Esophagus muscularis mucosa (tissue), 4 donors: ENCODE data around the gene CD274. TPM values are rescaled to one million over a fixed set of nuclear protein-coding genes. Genes with fewer than 3 reads are reported as not detected.

Source experiments
- DNase-seq: peaks from one replicate; pipeline ENCODE4 v3.0.0-alpha.2; 2017; ENCODE audit errors: extremely low spot score
- H3K27ac ChIP-seq, 4 donors: fragments of 200-600 bp; sonication (generic); replicated peaks in 1 of 4; 1 replicate in 3 of 4; 2 replicates in 1 of 4; pipeline ENCODE4 v1.5.1; 2016 to 2019; ENCODE audit warnings: mild to moderate bottlenecking in 1 of 4
- H3K27me3 ChIP-seq, 4 donors: fragments of 200-600 bp; sonication (generic); one replicate each; pipeline versions ENCODE4 v1.5.1 to v1.6.0; 2016 to 2019
- H3K36me3 ChIP-seq, 4 donors: fragments of 200-600 bp; sonication (generic); one replicate each; pipeline ENCODE4 v1.5.1; 2016 to 2019
- H3K4me1 ChIP-seq, 4 donors: fragments of 200-600 bp; sonication (generic); one replicate each; pipeline ENCODE4 v1.5.1; 2016 to 2019
- H3K4me3 ChIP-seq, 4 donors: fragments of 200-600 bp; sonication (generic); 1 replicate in 2 of 4; 2 replicates in 2 of 4; pipeline ENCODE4 v1.5.1; 2016 to 2019; ENCODE audit warnings: mild to moderate bottlenecking in 4 of 4, moderate library complexity in 1 of 4
- H3K9me3 ChIP-seq, 4 donors: fragments of 200-600 bp; sonication (generic); 1 replicate in 3 of 4; 2 replicates in 1 of 4; pipeline ENCODE4 v1.5.1; 2016 to 2019
- EP300 ChIP-seq: sonication (generic); formaldehyde crosslinking; IDR thresholded peaks from one replicate; pipeline ENCODE4 v1.6.1; 2017; ENCODE audit warnings: antibody characterized with exemption
- POLR2A ChIP-seq: fragments of 450-650 bp; IDR thresholded peaks from one replicate; pipeline ENCODE4 v1.6.1; 2017; ENCODE audit warnings: antibody characterized with exemption, moderate library complexity, mild to moderate bottlenecking, low read depth
- POLR2AphosphoS5 ChIP-seq, 2 donors: sonication (generic); formaldehyde crosslinking; IDR thresholded peaks; one replicate each; pipeline ENCODE4 v1.6.1; 2017; ENCODE audit warnings: antibody characterized with exemption in 2 of 2
- WGBS: methylation state at CpG from one replicate; pipeline ENCODE4 v1.1.5; 2018; 5-methylcytosine and 5-hydroxymethylcytosine counted together
- intact Hi-C: fragments of 100-400 bp; cut with DNase I; formaldehyde crosslinking; loops from one replicate; pipeline ENCODE4 v1.15.1; 2023
- total RNA-seq, 4 donors: library from RNA; depleted of rRNA; stranded (reverse); fragments of >200 nt; gene quantifications; one replicate each; pipeline versions ENCODE4 v1.1.0 to v1.2.1, GENCODE V29; 2016
- TF ChIP-seq, protein P1 (sequence below), 3 experiments: fragments of 200-600 bp in 2 of 3; fragments of 450-650 bp in 1 of 3; sonication (generic) in 2 of 3; IDR thresholded peaks; one replicate each; pipeline ENCODE4 v1.5.1; 2017 to 2019; ENCODE audit warnings: antibody characterized with exemption in 3 of 3, mild to moderate bottlenecking in 2 of 3, moderate library complexity in 1 of 3

Gene CD274
- total RNA-seq, 4 donors from 2014 or later: 0.65 to 4.5 (median 2.6) TPM

DNA sequence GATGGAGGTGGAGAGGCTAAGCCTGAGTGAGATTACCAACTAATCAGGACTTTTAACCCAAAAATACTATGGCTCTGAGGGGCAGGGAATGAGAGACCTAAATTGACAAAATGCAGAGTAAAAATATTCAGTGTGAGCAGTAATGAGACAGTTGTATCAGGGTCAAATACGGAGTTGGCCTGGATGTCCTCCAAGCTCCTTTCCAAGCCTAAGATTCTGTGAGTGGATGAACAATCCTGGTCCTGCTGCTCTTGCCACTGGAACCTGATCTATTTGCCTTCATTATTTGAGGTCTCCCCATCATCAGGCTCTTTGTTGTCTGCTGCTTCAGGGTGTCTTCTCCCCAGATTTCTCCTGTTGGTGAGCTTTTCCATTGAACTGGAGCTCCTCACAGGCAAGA is 61.1 kb downstream of the CD274 start:
- peak overlapping the region; percentile 10 to 34 (median 28) for H3K4me3 ChIP-seq
- H3K9me3 ChIP-seq: no peaks in the 10 kb centered on the region
- WGBS: 75% methylated on average over 1 of the region's 1 CpG
- peaks cover 8 to 24% (median 12%) of the 10 kb centered on the region in 4 donors for H3K4me1 ChIP-seq
- intact Hi-C loops: no loop called here
- no peak overlapping the region for H3K27ac ChIP-seq
- no peaks in the 10 kb centered on the region for H3K36me3 ChIP-seq
- DNase-seq: no peak
- H3K27me3 ChIP-seq: no peaks in the 10 kb centered on the region
- TF ChIP-seq POLR2A (no peak), POLR2AphosphoS5 (IDR thresholded peaks at IDR 0.05) (no peak), EP300 (no peak)
- TF ChIP-seq, protein P1, sequence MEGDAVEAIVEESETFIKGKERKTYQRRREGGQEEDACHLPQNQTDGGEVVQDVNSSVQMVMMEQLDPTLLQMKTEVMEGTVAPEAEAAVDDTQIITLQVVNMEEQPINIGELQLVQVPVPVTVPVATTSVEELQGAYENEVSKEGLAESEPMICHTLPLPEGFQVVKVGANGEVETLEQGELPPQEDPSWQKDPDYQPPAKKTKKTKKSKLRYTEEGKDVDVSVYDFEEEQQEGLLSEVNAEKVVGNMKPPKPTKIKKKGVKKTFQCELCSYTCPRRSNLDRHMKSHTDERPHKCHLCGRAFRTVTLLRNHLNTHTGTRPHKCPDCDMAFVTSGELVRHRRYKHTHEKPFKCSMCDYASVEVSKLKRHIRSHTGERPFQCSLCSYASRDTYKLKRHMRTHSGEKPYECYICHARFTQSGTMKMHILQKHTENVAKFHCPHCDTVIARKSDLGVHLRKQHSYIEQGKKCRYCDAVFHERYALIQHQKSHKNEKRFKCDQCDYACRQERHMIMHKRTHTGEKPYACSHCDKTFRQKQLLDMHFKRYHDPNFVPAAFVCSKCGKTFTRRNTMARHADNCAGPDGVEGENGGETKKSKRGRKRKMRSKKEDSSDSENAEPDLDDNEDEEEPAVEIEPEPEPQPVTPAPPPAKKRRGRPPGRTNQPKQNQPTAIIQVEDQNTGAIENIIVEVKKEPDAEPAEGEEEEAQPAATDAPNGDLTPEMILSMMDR (IDR thresholded peaks at IDR 0.05): no peak

DNA sequence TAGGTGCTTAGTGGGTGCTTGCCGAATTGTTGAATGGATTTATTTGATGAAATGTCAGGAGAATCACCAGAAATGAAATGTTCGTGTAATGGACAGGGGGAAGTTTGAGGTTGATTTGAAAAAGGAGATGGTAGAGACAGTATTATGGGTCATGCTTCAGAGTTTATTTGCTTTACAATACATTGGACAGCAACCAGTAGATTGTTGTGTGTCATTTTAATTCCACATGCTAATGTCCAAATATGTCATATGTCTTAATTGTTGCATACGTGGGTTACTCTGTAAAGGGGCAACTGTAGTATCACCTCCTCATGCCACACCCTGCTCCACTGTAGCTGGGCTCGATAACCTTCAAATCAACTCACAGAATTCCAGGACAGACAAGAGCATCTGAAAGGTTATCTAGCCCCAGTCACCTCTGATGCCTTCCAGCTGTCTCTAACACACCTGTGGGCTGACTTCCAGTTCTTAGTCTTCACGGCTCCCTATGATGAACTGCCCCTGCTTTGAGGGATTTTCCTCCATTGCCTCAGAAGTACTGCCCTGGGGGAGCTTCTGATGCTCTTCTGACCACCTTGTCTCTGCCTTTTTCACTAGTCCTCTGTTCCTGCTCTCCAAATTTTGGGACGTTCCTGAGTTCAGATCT is 61.7 kb downstream of the CD274 start:
- DNase-seq: no peak
- no peaks in the 10 kb centered on the region for H3K9me3 ChIP-seq
- H3K36me3 ChIP-seq: no peaks in the 10 kb centered on the region
- H3K27me3 ChIP-seq: no peaks in the 10 kb centered on the region
- H3K27ac ChIP-seq: no peak overlapping the region
- 72% methylated on average over 6 of the region's 6 CpGs for WGBS
- intact Hi-C loops: no loop called here
- peaks cover 8 to 25% (median 13%) of the 10 kb centered on the region in 4 donors for H3K4me1 ChIP-seq
- H3K4me3 ChIP-seq: peak overlapping the region in 1 of 4 donors; percentile 34
- TF ChIP-seq, protein P1 (IDR thresholded peaks at IDR 0.05): no peak
- no peak for TF ChIP-seq POLR2A
- no peak for TF ChIP-seq POLR2AphosphoS5 (IDR thresholded peaks at IDR 0.05)
- no peak for TF ChIP-seq EP300

DNA sequence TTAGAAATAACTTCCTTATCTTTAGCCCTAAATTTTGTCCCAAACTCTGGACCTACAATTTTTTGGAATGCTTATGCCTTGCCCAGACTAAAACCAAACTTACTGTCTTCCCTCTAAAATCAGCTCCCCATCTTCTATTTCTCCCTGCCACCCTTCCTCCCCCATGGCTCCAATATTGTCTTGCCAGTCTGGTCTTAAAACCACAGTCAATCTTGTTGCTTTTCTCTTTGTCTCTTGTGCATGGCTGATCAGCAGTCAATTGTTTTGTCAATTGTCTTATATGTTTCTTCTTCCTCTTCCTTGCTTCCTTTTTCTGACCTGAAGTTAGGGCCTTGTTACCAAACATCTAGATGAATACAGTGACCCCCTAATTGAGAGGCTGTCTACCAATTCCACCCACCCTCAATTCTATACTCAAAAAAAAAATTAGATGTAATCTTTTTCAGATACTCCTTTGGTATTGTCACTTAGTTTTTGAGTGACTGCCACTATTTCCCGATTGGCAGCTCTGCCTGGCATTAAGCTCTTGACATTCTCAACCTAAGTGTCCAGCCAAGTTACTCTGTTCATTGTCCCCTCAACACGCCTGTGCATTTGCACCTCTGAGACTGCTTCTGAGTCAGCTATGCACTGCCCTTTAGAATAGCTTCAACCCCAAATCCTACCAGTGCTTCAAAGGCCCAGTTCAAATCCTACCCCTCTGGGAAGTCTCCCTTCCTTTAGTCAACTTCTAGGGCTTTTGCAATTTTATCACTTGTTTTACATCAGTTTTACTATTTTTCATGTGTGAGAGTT is 62.5 kb downstream of the CD274 start:
- WGBS: 90% methylated on average over 2 of the region's 2 CpGs

DNA sequence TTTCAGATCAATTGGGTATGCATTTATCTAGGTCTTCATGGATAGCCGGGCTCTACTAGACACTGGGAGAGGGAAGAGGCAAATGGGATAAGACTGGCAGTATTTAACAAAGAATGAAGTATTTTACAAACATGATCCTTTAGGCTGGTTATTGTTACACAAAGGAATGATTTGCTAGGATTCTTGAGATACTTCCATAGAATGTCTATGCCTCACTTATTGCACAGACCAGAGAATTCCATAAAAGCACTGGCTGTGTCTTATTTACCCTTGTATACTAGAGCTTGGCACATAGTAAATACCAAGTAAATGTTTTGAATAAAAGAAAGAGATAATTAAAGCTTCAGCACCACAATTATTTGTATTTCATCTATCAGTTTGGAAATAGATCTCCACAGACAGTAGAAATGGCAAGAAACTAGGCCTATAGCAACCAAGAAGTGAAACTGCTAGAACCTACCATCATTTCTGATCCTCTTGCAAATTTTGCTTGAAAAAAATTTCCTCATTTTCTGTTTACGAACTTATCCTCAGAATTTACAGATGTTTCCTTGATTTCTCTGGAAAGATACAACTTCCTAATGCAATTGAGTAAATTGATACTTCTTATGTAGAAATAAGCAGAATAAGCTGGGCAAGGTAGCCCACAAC is 63.7 kb downstream of the CD274 start:
- 92% methylated on average over 2 of the region's 2 CpGs for WGBS
- no peak overlapping the region for H3K27ac ChIP-seq

More for the DNA sequence above, 62.5 kb downstream of the CD274 start:
- Histone ChIP-seq H3K36me3 (no peaks in the 10 kb centered on the region), H3K9me3 (no peaks in the 10 kb centered on the region), H3K27ac (no peak overlapping the region), H3K27me3 (no peaks in the 10 kb centered on the region), H3K4me3 (no peak overlapping the region), H3K4me1 (peaks cover 11 to 33% (median 19%) of the 10 kb centered on the region in 4 donors)
- no peak for DNase-seq
- intact Hi-C loops: no loop called here
- TF ChIP-seq EP300: no peak
- no peak for TF ChIP-seq POLR2A
- TF ChIP-seq, protein P1 (IDR thresholded peaks at IDR 0.05): no peak
- no peak for TF ChIP-seq POLR2AphosphoS5 (IDR thresholded peaks at IDR 0.05)

More for the DNA sequence above, 63.7 kb downstream of the CD274 start:
- no peak overlapping the region for H3K4me3 ChIP-seq
- no peak for DNase-seq
- H3K36me3 ChIP-seq: no peaks in the 10 kb centered on the region
- H3K9me3 ChIP-seq: no peaks in the 10 kb centered on the region
- intact Hi-C loops: no loop called here
- TF ChIP-seq, protein P1 (IDR thresholded peaks at IDR 0.05): no peak
- TF ChIP-seq EP300 (no peak), POLR2AphosphoS5 (IDR thresholded peaks at IDR 0.05) (no peak), POLR2A (no peak)
- H3K27me3 ChIP-seq: no peaks in the 10 kb centered on the region
- H3K4me1 ChIP-seq: peaks cover 21 to 44% (median 29%) of the 10 kb centered on the region in 4 donors
